ENCODE measurements around the gene PRMT7. TPM values are rescaled to one million over a fixed set of nuclear protein-coding genes. Genes with fewer than 3 reads are reported as not detected.

Gene PRMT7
- total and polyA plus RNA-seq, 2 of the 8 experiments (the other 6 are each of a cell fraction or from before 2014, with no cell fraction given): 48.2 to 49.3 TPM

- TF ChIP-seq ATF2 (IDR thresholded peaks at IDR 0.05; ENCODE audit: low read length) (no peak), RNF2 (IDR thresholded peaks at IDR 0.05; ENCODE audit: borderline replicate concordance, low read depth, low read length, missing control alignments, poor library complexity, severe bottlenecking) (no peak), SP1 (IDR thresholded peaks at IDR 0.05; ENCODE audit: low read depth, low read length) (no peak), SRF (IDR thresholded peaks at IDR 0.05; ENCODE audit: low read depth, low read length) (no peak), HDAC6 (IDR thresholded peaks at IDR 0.05; ENCODE audit: low read depth, low read length) (no peak), EP300 (IDR thresholded peaks at IDR 0.05; ENCODE audit: borderline replicate concordance in 1 of 2, low read depth in 2 of 2, low read length in 2 of 2) (no peak), SUZ12 (IDR thresholded peaks at IDR 0.05; ENCODE audit: low read length) (no peak), POU5F1 (IDR thresholded peaks at IDR 0.05; ENCODE audit: low read depth, low read length) (no peak), BRCA1 (IDR thresholded peaks at IDR 0.05; ENCODE audit: low read depth, low read length) (no peak)
These were observed 4.2 kb upstream of the PRMT7 start (continued) for GRCh38 chr16:68306633-68307032.
